GM12891 (cell line): ENCODE results near the gene FAM180B.
"Not testable (repeated sequence)": the region's sequence is repeated elsewhere in the genome, so short reads cannot be mapped to it uniquely, and the experiment has no call there.

Source experiments
- DNase-seq: peaks from one replicate; pipeline ENCODE4 v3.0.0; 2011; ENCODE audit warnings: low spot score; ENCODE audit not compliant: insufficient read length
- FAIRE-seq: peaks from 2 replicates; lab custom pipeline; 2011; peaks lifted over from hg19 to GRCh38; lab: Jason Lieb, UNC
- PAX5 ChIP-seq: IDR thresholded peaks from 2 replicates; pipeline ENCODE4 v1.6.1; 2011; ENCODE audit warnings: low read length, moderate library complexity, mild to moderate bottlenecking; ENCODE audit not compliant: insufficient read depth, severe bottlenecking
- POLR2A ChIP-seq: IDR thresholded peaks from 2 replicates; pipeline ENCODE4 v1.6.1; 2011; ENCODE audit warnings: low read depth, low read length, control low read depth
- POLR2AphosphoS5 ChIP-seq: IDR thresholded peaks from 2 replicates; pipeline ENCODE4 v1.6.1; 2011; ENCODE audit warnings: low read depth, low read length, control low read depth
- POU2F2 ChIP-seq: IDR thresholded peaks from 2 replicates; pipeline ENCODE4 v1.6.1; 2011; ENCODE audit warnings: low read depth, mild to moderate bottlenecking, control low read depth, low read length, moderate library complexity
- SPI1 ChIP-seq: IDR thresholded peaks from 2 replicates; pipeline ENCODE4 v1.6.1; 2011; ENCODE audit warnings: low read depth, low read length, control low read depth
- TAF1 ChIP-seq: IDR thresholded peaks from 2 replicates; pipeline ENCODE4 v1.6.1; 2011; ENCODE audit warnings: low read depth, low read length, control low read depth

FAM180B gene

GRCh38 chr11:47552056-47552565 lies 34.4 kb upstream of the FAM180B start:
- no peak for FAIRE-seq

DNA sequence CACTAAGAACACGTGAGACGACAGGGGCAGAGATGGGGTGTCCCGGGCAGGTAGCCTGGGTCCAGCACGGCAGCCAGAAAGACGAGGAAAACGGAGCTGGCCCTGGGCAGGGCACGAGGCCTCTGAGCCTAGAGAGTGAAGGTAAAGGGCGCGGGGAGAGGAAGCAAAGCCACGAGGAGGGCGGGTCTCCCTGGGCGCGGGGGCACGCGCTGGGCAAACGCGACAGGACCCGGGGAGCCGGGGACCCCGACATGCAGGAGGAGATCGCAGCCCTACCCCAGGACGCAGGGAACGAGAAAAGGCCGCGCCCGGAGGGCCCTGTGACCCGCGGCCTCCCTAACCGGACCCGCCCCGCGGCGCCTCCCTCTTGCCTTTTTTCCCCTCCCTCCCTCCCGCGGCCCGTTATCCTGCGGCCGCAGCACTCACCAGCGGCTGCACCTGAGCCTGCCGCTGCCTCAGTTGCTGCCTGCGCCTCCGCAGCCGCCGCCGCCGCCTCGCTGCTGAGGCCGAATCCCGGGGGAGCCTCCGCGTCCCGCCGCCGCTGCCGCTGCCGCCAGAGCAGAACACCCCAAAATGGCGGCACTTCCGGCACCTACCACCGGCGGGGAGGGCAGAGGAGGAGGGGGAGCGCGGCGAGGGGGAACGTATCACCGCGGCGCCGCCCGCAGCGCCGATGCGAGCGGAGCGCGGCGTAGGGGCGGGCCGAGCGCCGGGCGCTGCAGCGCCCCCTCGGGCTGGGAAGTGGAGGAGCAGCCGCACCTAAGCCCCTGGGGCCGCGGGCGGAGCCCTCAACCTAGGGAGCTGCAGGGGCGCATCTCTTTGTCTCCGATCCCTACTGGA lies 33.7 kb upstream of the FAM180B start, which contains the start of gene CELF1:
TSS of gene CELF1 (minus strand) at position 567 of the 840 bp plus-strand sequence. CDS start 53,609 bp downstream, outside the sequence.
- TF ChIP-seq SPI1 (peak; percentile 41; the same call in 1 of the 2 replicates), POLR2A (no peak), POU2F2 (no peak; the same call in 1 of the 2 replicates), TAF1 (no peak), POLR2AphosphoS5 (peak; percentile 53; the same call in 1 of the 2 replicates), PAX5 (peak; percentile 54)
- DNase-seq (peak; percentile 83), FAIRE-seq (peak; percentile 97)

More at GRCh38 chr11:47552056-47552565, 34.4 kb upstream of the FAM180B start:
- no peak for TF ChIP-seq TAF1
- TF ChIP-seq POLR2A, result no peak
- no peak for TF ChIP-seq POU2F2
- no peak for TF ChIP-seq SPI1
- TF ChIP-seq POLR2AphosphoS5, result no peak
- TF ChIP-seq PAX5, result no peak
- DNase-seq, result no peak

DNA sequence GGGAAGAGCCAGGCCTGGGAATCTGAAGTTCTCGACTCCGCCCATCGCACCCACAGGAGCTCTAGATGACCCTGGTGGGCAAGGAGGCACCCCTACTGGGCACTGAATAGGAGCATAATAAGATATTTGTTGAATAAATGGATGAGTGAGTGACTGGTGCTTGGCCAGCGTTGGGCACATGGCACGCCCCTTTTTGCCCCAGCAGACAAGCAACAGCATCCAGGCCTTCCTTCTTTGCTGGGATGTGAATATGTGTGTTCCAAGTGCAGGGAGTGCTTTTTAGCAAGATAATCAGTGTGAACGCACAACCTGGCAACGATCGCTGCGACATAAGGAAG lies 33.1 kb upstream of the FAM180B start:
- FAIRE-seq, result no peak
- no peak for TF ChIP-seq SPI1
- no peak for TF ChIP-seq POU2F2
- TF ChIP-seq TAF1, result no peak
- no peak for TF ChIP-seq POLR2A
- no peak for TF ChIP-seq POLR2AphosphoS5
- TF ChIP-seq PAX5, result no peak
- DNase-seq, result no peak

DNA sequence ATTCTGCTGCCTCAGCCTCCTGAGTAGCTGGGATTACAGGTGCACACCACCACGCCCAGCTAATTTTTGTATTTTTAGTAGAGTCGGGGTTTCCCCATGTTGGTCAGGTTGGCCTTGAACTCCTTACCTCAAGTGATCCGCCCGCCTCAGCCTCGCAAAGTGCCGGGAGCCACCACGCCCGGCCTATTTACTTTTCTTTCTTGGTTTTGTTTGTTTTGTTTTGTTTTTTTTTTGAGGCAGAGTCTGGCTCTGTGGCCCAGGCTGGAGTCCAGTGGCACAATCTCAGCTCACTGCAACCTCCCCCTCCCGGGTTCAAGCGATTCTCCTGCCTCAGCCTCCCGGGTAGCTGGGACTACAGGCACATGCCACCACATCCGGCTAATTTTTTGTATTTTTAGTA lies 29.5 kb upstream of the FAM180B start:
- FAIRE-seq, DNase-seq: not testable (repeated sequence)

DNA sequence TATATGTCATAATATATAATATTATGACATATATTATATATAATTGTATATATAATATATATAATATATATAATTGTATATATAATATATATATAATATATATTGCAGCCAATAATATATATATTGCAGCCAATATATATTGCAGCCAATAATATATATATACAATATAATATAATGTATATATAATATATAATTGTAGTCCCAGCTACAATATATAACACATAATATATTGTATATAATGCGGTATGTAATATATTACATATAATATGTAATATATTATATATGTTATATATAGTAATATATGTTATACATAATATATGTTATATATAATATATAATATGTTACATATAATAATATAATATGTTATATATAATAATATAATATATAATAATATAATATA lies 27.8 kb upstream of the FAM180B start:
- no peak for FAIRE-seq
- DNase-seq, result no peak
- TF ChIP-seq POLR2A (no peak), TAF1 (no peak), POU2F2 (no peak), POLR2AphosphoS5 (no peak), PAX5 (no peak), SPI1 (no peak)

DNA sequence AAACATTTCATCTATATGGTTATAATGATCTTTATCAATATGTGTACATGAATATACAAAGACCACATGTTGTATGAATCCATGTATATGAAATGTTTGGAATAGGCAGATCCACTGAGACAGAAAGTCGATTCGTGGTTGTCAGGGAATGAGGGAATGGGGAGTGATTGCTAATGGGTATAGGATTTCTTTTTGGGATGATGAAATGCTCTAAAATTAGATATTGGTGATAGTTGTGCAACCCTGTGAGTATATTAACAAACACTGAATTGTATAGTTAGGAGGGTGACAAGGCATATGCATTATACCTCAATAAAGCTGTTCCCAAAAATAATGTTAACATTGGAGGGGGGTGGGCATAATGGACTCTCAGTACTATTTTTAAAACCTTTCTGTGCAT lies 26.1 kb upstream of the FAM180B start:
- FAIRE-seq, result no peak

DNA sequence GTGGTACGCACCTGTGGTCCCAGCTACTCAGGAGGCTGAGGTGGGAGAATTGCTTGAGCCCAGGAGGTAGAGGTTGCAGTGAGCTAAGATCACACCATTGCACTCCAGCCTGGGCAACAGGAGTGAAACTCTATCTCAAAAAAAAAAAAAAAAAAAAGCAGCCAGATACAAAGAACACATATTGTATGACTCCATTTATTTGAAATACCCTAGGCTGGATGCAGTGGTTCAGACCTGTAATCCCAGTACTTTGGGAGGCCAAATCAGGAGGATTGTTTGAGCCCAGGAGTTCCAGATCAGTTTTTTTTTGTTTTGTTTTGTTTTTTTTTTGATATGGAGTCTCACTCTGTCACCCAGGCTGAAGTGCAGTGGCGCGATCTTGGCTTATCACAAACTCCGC lies 24.1 kb upstream of the FAM180B start:
- not testable (repeated sequence) for FAIRE-seq

More for the DNA sequence above, 26.1 kb upstream of the FAM180B start:
- TF ChIP-seq PAX5 (no peak), SPI1 (no peak), TAF1 (no peak), POLR2A (no peak), POLR2AphosphoS5 (no peak), POU2F2 (no peak)
- no peak for DNase-seq

DNA sequence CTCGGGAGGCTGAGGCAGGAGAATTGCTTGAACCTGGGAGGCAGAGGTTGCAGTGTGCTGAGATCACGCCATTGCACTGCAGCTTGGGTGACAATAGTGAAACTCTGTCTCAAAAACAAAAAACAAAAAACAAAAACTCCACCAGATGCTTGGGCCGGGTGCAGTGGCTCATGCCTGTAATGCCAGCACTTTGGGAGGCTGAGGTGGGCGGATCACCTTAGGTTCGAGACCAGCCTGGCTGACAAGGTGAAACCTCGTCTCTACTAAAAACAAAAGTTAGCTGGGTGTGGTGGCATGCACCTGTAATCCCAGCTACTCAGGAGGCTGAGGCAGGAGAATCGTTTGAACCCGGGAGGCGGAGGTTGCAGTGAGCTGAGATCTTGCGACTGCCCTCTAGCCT lies 22.1 kb upstream of the FAM180B start:
- not testable (repeated sequence) for DNase-seq, FAIRE-seq

More for the DNA sequence above, 24.1 kb upstream of the FAM180B start:
- DNase-seq, result not testable (repeated sequence)

- FAIRE-seq (no peak), DNase-seq (no peak)
- no peak for TF ChIP-seq PAX5
These were observed 21.5 kb upstream of the FAM180B start for GRCh38 chr11:47564933-47565339.

DNA sequence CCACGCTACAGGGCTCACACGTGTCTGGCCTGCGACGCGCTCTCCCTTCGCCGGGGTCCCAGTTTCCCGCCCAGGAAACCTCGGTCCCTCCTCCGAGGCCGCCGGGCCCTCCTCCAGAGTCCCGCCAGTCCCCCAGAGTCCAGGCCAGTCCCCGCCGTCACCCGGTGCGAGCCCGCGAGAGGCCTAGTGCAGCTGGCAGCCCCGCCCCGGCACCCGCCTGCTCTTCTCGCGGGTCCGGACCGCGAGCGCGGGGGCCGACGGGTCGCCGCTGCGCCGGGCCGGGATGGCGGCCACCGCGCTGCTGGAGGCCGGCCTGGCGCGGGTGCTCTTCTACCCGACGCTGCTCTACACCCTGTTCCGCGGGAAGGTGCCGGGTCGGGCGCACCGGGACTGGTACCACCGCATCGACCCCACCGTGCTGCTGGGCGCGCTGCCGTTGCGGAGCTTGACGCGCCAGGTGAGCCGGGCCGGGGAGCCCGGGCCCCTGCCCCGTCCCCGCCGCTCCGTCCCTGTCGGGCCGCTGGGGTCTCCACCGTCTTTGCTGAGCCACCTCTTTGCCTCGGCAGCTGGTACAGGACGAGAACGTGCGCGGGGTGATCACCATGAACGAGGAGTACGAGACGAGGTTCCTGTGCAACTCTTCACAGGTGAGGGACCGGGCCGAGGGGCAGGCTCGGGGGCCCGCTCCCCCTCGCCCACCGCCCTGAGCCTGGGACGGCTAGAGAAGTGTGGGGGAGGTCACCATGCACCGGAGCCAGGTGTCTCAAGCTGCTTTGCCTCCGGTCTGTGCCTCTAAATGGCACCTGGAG lies 20.9 kb upstream of the FAM180B start, which contains the start of gene PTPMT1:
TSS of gene PTPMT1 (plus strand) at position 260 of the 809 bp plus-strand sequence. CDS start at position 284, 24 bp downstream.
- peak; percentile 83 for FAIRE-seq
- peak; percentile 74 for DNase-seq
- peak; percentile 77 for TF ChIP-seq POLR2AphosphoS5
- peak; percentile 84 for TF ChIP-seq TAF1
- no peak for TF ChIP-seq PAX5
- peak; percentile 86 for TF ChIP-seq POLR2A
- TF ChIP-seq POU2F2, result peak; percentile 73
- no peak for TF ChIP-seq SPI1
